HG02852 (cell line): ENCODE results near the gene RRP1B.
"Not testable (repeated sequence)": the region's sequence is repeated elsewhere in the genome, so short reads cannot be mapped to it uniquely, and the experiment has no call there.

Source experiments
- ATAC-seq: cut with Tn5 transposase; IDR thresholded peaks from one replicate; pipeline ENCODE4 v1.9.1; 2021; ENCODE audit warnings: mild to moderate bottlenecking, moderate library complexity; ENCODE audit not compliant: unreplicated experiment

RRP1B gene

GRCh38 chr21:43639470-43640353 is 19.6 kb upstream of the RRP1B start:
- ATAC-seq: no peak

GRCh38 chr21:43640400-43640799 is 19.0 kb upstream of the RRP1B start:
- ATAC-seq: no peak

DNA sequence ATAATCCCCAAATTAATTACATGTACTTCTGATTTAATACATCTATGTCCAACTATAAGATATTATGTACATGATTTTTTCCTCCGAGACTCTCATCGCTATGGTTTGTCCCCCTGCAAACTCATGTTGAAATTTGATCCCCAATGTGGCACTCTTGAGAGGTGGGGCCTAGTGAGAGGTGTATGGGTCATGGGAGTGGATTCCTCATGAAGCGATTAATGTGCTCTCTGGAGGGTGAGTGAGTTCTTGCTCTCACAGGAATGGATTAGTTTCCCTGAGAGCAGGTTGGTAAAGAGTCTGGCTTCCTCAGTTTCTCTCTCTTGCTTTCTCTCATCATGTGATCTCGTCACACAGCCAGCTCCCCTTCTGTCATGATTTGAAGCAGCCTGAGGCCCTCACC is 16.2 kb upstream of the RRP1B start:
- ATAC-seq: no peak

- ATAC-seq: no peak
Observed at GRCh38 chr21:43644071-43644470, 15.3 kb upstream of the RRP1B start.

- ATAC-seq: no peak
Observed at GRCh38 chr21:43644609-43645008, 14.8 kb upstream of the RRP1B start.

GRCh38 chr21:43645136-43645891 is 14.0 kb upstream of the RRP1B start:
- peak; percentile 38 for ATAC-seq

DNA sequence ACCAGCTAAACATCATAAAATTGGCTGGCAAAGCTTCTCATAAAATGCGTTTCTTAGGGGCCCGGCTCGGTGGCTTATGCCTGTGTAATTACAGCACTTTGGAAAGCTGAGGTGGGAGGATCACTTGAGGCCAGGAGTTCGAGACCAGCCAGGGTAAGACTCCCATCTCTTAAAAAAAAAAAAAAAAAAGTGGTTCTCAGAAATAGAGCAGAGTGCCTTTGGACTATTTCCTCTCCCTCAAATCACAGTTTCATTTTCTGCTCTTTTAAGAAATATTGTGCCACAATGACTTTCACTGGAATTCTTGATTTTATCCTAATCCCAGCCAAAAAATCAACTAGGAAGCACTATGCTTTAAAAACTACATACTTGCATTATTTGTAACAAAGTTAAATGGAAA is 13.4 kb upstream of the RRP1B start:
- ATAC-seq: no peak

DNA sequence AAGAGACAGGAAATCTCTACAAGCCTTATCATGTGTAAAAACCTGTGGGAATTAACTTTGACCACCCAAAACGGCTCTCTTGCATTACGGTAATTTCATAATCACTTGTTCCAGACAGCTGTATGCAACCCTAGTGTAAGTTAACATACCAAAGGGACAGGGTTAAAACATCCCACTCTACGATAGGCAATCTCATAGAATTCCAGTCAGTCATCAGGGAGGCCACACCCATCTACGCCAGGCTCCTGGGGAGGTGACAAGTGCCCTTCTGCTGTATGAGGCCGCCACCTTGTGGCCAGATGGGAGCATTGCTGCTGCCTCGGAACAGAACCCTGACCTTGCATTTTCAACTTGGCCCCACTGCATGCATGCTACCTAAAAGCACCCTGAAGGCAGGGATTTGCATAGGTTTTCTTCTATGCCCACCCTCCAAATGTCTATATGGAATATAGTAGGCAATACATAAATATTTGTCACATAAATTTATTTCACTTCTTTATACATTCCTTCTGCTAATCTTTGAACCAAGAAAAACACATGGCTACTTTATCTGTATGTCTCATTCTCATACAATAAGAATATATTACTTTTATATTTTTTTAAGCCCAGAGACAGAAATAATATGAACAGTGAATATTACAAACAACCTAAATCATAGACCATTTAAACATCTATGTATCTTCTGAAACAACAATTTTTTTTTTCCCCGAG is 12.7 kb upstream of the RRP1B start:
- ATAC-seq: no peak

DNA sequence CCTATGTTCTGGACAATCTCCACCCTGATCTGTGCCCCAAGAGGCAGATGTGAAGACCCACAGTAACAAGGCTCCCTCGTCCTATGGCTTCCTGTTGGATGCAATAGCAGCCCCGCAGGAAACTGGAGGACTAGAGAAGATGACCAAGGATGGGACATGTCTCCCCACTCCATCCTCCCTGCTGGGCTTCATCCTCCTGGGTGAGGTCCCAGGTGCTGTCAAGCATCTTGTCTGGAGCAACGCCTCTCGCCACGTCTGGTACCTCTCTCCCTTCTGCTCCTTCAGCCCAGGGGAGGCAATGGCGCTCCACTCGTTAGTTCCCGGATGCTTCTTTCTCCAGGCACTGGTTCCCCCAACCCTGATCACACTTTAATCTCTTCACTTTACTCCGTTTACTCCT is 11.2 kb upstream of the RRP1B start:
- ATAC-seq: no peak

- ATAC-seq: not testable (repeated sequence)
Observed at GRCh38 chr21:43651926-43652325, 7.4 kb upstream of the RRP1B start.

DNA sequence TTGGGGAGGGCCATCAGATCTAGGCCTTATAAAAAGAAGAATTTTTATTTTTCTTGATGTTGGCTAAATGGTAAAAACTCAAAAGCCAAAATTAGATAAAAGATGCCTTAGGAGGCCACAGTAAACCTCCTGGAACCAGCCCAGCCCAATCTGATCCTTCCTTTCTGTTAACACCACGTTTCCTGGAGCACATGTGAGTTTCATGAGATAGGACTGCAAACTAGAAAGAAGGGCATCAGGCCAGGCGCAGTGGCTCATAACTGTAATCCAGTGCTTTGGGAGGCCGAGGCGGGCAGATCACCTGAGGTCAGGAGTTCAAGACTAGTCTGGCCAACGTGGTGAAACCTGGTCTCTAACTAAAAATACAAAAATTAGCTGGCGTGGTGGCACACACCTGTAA is 6.7 kb upstream of the RRP1B start:
- no peak for ATAC-seq

- no peak for ATAC-seq
Observed at GRCh38 chr21:43653626-43654025, 5.7 kb upstream of the RRP1B start.

DNA sequence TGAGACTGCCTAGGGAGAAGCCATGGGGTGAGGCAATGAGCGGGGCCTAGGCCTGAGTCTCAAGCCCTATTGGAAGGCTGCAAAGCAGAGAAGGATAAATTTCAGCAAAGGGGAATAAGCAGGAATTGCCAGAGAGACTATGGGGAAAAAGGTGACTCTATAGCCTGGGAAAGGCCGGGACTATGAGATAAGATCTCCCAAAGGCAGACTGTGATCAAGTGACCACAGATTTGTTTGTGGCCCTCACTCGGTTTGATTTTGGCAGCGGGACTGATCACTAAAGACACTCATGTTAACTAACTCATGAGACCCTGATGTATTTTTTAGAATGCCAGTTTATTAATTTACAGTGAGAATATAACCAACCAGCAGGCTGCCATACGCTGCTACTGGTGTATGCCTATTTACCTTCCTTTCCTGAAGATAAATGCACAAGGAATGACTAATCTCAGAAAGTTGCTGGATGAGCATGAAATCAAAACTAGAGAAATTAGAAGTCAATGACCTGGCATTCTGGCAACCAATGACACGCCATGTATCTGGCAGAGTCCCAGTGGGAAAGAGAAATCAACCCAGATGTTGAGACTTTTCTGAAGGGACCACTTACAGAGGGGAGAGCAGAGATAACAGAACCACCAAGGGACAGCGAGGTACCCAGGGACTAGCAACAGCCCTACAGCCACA is 4.4 kb upstream of the RRP1B start:
- ATAC-seq: no peak

DNA sequence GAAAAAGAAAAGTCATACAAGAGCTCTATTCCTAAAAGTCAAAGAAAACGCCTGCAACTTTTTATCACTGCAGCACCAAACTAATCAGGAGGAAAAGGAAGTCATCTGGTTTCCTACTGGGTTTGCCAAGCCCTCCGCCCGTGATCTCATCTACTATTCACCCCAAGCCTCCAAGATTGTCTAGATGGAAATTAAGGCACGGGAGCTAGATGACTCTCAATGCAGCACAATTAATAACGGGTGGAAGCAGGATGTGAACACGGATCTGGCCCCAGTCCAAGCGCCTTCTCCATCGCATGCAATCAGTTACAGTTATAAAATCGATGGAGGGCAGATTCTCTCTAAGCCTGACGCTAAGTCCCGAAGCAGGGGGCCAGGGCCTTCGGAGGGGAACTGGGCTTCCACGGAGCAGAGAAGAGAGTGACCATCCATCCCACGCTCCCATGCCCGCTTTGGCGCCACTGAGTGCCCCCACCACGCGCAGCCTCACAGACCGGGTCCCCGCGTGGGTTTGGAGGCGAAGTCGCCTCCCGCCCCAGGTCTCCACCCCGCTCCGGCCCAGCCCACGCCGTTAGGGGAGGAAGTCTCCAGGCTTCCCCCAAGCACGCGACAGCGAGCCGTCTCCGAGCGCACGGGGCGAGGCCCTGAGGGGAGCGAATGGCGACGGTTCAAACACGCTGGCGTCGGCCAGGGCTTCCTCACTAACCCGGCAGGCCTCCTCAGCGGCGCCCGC is 1.8 kb upstream of the RRP1B start:
- ATAC-seq: no peak

- ATAC-seq: no peak
Observed at GRCh38 chr21:43658088-43658741, 1.1 kb upstream of the RRP1B start.

- ATAC-seq: no peak
Observed at GRCh38 chr21:43658769-43659135, 608 bp upstream of the RRP1B start.

DNA sequence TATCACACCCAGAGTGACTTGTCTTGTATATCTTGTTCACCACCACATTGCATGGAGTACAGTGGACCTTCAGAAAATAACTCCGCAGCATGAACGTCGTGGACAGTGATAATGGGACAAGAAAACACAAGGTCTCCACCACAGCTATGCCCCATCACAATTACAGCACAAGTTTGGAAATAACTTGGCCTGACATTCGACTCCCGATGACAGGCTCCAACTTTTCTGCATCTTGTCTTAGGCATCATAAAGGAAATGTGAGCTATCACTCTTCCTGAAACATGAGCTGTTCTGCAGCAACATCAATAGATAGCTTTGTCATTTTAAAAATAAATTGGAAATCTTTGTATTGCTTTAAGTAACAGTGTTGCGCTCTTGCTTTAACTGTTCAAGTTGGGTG is 2.9 kb downstream of the RRP1B start:
- ATAC-seq: no peak

GRCh38 chr21:43663033-43663432 is 3.7 kb downstream of the RRP1B start:
- ATAC-seq: no peak

GRCh38 chr21:43664358-43664757 is 5.0 kb downstream of the RRP1B start:
- no peak for ATAC-seq

GRCh38 chr21:43665879-43666278 is 6.5 kb downstream of the RRP1B start:
- ATAC-seq: no peak
